Measurements from ENCODE around the gene MYL4.
"Not testable (repeated sequence)": the region's sequence is repeated elsewhere in the genome, so short reads cannot be mapped to it uniquely, and the experiment has no call there.

DNA sequence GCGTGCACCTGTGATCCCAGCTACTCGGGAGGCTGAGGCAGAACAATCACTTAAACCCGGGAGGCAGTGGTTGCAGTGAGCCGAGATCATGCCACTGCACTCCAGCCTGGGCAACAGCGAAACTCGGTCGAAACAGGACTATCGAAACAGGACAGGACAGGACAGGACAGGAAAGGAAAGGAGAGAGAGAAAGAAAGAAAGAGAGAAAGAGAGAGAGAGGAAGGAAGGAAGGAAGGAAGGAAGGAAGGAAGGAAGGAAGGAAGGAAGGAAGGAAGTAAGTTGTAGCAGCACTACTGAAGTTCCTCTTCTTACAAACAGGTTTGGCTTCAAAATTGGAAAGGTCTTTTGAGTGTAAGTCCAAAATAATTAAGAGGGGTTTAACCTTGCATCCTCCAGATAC, 34.3 kb upstream of the MYL4 start:
- TF ChIP-seq, protein P1, sequence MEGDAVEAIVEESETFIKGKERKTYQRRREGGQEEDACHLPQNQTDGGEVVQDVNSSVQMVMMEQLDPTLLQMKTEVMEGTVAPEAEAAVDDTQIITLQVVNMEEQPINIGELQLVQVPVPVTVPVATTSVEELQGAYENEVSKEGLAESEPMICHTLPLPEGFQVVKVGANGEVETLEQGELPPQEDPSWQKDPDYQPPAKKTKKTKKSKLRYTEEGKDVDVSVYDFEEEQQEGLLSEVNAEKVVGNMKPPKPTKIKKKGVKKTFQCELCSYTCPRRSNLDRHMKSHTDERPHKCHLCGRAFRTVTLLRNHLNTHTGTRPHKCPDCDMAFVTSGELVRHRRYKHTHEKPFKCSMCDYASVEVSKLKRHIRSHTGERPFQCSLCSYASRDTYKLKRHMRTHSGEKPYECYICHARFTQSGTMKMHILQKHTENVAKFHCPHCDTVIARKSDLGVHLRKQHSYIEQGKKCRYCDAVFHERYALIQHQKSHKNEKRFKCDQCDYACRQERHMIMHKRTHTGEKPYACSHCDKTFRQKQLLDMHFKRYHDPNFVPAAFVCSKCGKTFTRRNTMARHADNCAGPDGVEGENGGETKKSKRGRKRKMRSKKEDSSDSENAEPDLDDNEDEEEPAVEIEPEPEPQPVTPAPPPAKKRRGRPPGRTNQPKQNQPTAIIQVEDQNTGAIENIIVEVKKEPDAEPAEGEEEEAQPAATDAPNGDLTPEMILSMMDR (IDR thresholded peaks at IDR 0.05; ENCODE audit: low read length), result not testable (repeated sequence)
- not testable (repeated sequence) for TF ChIP-seq EZH2 (IDR thresholded peaks at IDR 0.05; ENCODE audit: borderline replicate concordance, low read length)
